Measurements from ENCODE around the gene SPINK5.
A peak's percentile ranks its signal among the peaks of the same experiment; 100 is the strongest.

The SPINK5 gene

DNA sequence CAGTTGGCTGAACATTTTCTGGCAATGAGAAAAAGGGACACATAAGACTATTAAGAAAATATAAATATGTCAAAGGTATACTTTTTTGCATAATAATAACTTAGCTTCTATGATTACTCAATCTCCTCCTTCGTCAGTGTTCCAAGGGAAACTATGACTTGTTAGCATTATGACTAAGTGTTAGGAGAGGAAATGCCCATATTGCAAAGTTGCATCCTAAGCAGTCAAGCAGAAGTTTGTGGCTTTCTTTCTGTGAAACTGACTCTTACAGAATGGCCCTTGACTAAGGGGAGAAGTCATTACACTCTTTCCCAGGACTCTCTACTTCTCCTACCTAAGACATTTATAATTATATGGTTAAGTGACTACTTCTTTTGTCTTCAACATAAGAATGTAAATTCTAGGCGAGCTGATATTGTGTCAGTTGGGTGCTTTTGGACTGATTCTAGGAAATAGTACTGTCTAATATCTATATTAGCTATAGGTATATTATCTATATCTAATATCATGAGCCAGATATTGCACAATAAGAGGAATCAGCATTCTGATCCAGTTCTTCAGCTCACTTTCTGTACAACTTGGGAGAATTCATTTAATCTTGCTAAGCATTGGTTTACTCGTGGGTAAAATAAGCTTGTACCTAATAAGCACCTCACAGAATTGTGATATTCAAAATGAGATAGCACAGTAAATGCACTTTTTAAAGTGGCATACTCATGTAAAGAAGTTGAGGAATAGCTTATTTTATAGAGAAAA lies 122.6 kb downstream of the SPINK5 start:
- peak in 1 of 5 donors; percentile 78 for DNase-seq

Data from T-helper 1 cell (primary cell).